Stomach (tissue), 9 donors: ENCODE measurements around the gene HOMER1. TPM values are rescaled to one million over a fixed set of nuclear protein-coding genes. Genes with fewer than 3 reads are reported as not detected.
A peak's percentile ranks its signal among the peaks of the same experiment; 100 is the strongest.

Experiments used
- DNase-seq, 2 donors: peaks; one replicate each; pipeline versions ENCODE4 v3.0.0 to v3.0.0-alpha.2; 2013 to 2019
- H3K27ac ChIP-seq, 5 donors: fragments of 200-600 bp in 4 of 5; sonication (generic) in 4 of 5; one replicate each; pipeline ENCODE4 v1.5.1; 2013 to 2019; ENCODE audit warnings: mild to moderate bottlenecking in 1 of 5, moderate library complexity in 1 of 5
- H3K27me3 ChIP-seq, 3 donors: fragments of 200-600 bp; sonication (generic); one replicate each; pipeline ENCODE4 v1.5.1; 2017 to 2019; ENCODE audit warnings: mixed run types in 1 of 3
- H3K36me3 ChIP-seq, 4 donors: fragments of 200-600 bp; sonication (generic); 1 replicate in 3 of 4; 2 replicates in 1 of 4; pipeline ENCODE4 v1.5.1; 2016 to 2019
- H3K4me1 ChIP-seq, 4 donors: fragments of 200-600 bp; sonication (generic); one replicate each; pipeline ENCODE4 v1.5.1; 2016 to 2019
- H3K4me3 ChIP-seq, 4 donors: fragments of 200-600 bp; sonication (generic) in 3 of 4; one replicate each; pipeline ENCODE4 v1.5.1; 2016 to 2019; ENCODE audit warnings: mild to moderate bottlenecking in 1 of 4
- H3K9me3 ChIP-seq, 4 donors: fragments of 200-600 bp; sonication (generic); one replicate each; pipeline ENCODE4 v1.5.1; 2016 to 2019
- EP300 ChIP-seq: sonication (generic); formaldehyde crosslinking; IDR thresholded peaks from one replicate; pipeline ENCODE4 v1.6.1; 2017; ENCODE audit warnings: antibody characterized with exemption
- POLR2A ChIP-seq, 4 donors: fragments of 450-650 bp; IDR thresholded peaks; one replicate each; pipeline ENCODE4 v1.6.1; 2016; ENCODE audit warnings: antibody characterized with exemption in 4 of 4, control low read depth in 2 of 4, mild to moderate bottlenecking in 1 of 4, moderate library complexity in 1 of 4
- POLR2AphosphoS5 ChIP-seq, 3 donors: sonication (generic); formaldehyde crosslinking; IDR thresholded peaks; one replicate each; pipeline ENCODE4 v1.6.1; 2016; ENCODE audit warnings: antibody characterized with exemption in 3 of 3
- WGBS, 5 donors: extraction: QIAGEN DNeasy Blood & Tissue Kit in 3 of 5; methylation state at CpG; one replicate each; pipeline versions ENCODE4 v1.1.5 to v1.1.7; 2013 to 2018; 5-methylcytosine and 5-hydroxymethylcytosine counted together
- intact Hi-C: fragments of 100-400 bp; cut with DNase I; formaldehyde crosslinking; loops from one replicate; pipeline ENCODE4 v1.15.1; 2023; ENCODE audit warnings: low total_unique reads
- polyA plus RNA-seq, 3 donors: library from polyadenylated mRNA; stranded (reverse); fragments of 200-250 nt; gene quantifications; one replicate each; pipeline ENCODE4 v1.2.3, GENCODE V29; 2013
- total RNA-seq, 5 donors: library from RNA; depleted of rRNA; stranded (reverse); fragments of >200 nt; gene quantifications; one replicate each; pipeline versions ENCODE4 v1.1.0 to v1.2.3, GENCODE V29; 2014 to 2016
- TF ChIP-seq, protein P1 (sequence below), 7 experiments: fragments of 450-650 bp in 4 of 7; fragments of 200-600 bp in 3 of 7; sonication (generic) in 3 of 7; IDR thresholded peaks; one replicate each; pipeline ENCODE4 v1.5.1; 2016 to 2019; ENCODE audit warnings: antibody characterized with exemption in 7 of 7, control low read depth in 2 of 7, mild to moderate bottlenecking in 1 of 7
- donor health status: healthy with polysubstance abuse.
- donor health status: Bipolar disorder and iron deficiency.
- donor health status: healthy.

Gene HOMER1
- total and polyA plus RNA-seq, 8 donors: 0.85 to 21.6 (median 3.7) TPM

DNA sequence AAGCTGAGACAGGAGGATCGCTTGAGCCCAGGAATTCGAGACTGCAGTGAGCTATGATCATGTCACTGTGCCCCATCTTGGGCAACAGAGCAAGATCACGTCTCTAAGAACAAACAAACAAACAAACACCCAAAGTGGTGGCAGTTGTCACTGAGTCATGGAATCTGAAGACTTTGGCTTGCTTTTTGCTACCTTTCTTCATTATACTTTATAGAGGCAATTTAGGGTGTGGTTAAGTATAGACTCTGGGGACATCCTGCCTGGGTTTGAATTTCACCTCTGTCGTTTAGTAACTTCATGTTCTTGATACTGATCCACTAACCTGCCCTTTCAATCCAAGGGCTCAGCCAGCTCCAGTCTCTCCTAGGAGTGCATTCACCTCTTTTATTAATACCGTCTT is 13.0 kb upstream of the HOMER1 start:
- intact Hi-C loops: no loop called here
- DNase-seq: no peak
- 77 to 83% (median 80%) methylated on average over 5 of the region's 5 CpGs for WGBS, 5 donors
- Histone ChIP-seq H3K9me3 (peaks cover 5 to 11% (median 7%) of the 10 kb centered on the region in 4 donors), H3K27ac (no peak overlapping the region), H3K36me3 (no peaks in the 10 kb centered on the region), H3K4me3 (no peak overlapping the region), H3K27me3 (no peaks in the 10 kb centered on the region), H3K4me1 (no peaks in the 10 kb centered on the region)
- TF ChIP-seq, protein P1, sequence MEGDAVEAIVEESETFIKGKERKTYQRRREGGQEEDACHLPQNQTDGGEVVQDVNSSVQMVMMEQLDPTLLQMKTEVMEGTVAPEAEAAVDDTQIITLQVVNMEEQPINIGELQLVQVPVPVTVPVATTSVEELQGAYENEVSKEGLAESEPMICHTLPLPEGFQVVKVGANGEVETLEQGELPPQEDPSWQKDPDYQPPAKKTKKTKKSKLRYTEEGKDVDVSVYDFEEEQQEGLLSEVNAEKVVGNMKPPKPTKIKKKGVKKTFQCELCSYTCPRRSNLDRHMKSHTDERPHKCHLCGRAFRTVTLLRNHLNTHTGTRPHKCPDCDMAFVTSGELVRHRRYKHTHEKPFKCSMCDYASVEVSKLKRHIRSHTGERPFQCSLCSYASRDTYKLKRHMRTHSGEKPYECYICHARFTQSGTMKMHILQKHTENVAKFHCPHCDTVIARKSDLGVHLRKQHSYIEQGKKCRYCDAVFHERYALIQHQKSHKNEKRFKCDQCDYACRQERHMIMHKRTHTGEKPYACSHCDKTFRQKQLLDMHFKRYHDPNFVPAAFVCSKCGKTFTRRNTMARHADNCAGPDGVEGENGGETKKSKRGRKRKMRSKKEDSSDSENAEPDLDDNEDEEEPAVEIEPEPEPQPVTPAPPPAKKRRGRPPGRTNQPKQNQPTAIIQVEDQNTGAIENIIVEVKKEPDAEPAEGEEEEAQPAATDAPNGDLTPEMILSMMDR (IDR thresholded peaks at IDR 0.05): no peak
- no peak for TF ChIP-seq POLR2A (IDR thresholded peaks at IDR 0.05)
- TF ChIP-seq POLR2AphosphoS5 (IDR thresholded peaks at IDR 0.05): no peak
- TF ChIP-seq EP300: no peak

DNA sequence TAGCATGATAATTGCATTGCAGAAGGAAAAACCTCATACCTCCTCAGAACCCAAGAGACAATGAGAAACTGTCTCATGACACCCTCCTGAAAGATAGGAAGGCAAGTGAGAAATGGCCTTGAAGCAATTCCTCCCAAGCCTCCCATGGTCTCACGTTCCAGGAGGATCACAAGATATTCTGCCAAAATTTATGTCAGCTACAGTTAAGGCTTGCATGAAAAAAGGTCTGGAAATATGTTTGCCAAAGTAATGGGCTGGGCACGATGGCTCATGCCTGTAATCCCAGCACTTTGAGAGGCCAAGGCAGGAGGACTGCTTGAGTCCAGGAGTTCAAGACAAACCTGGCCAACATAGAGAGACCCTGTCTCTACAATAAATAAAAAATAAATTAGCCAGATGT is 12.6 kb upstream of the HOMER1 start:
- intact Hi-C loops: no loop called here
- TF ChIP-seq POLR2A (IDR thresholded peaks at IDR 0.05) (no peak), EP300 (no peak), POLR2AphosphoS5 (IDR thresholded peaks at IDR 0.05) (no peak)
- TF ChIP-seq, protein P1 (IDR thresholded peaks at IDR 0.05): no peak
- no peak for DNase-seq
- Histone ChIP-seq H3K27ac (no peak overlapping the region), H3K27me3 (no peaks in the 10 kb centered on the region), H3K4me3 (no peak overlapping the region), H3K4me1 (no peaks in the 10 kb centered on the region), H3K36me3 (no peaks in the 10 kb centered on the region), H3K9me3 (peaks cover 5 to 11% (median 7%) of the 10 kb centered on the region in 4 donors)
- WGBS, 5 donors: 80 to 92% (median 87%) methylated on average over 2 of the region's 2 CpGs

DNA sequence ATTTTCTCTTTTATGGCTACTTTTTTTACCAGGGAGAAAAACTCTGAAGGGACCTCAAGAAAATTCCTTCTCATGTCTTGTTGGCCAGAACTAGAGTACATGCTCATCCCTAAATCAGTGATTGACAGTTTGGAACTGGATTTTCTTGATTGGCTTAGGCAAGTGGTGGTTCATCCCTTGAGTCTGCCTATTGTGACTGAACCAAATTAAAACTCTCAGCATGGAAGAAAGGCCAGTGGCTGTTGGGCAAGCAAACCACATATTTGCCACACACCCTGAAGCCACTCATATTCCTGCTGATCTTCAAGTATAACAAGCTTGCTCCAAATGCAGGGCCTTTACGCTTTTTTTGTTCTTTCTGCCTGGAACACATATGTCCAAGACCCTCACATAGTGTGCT is 7.2 kb upstream of the HOMER1 start:
- WGBS, 5 donors: 94 to 100% (median 96%) methylated on average over 1 of the region's 1 CpG
- TF ChIP-seq POLR2AphosphoS5 (IDR thresholded peaks at IDR 0.05) (no peak), POLR2A (IDR thresholded peaks at IDR 0.05) (no peak), EP300 (no peak)
- H3K36me3 ChIP-seq: no peaks in the 10 kb centered on the region
- intact Hi-C loops: no loop called here
- no peak for DNase-seq
- H3K9me3 ChIP-seq: peaks cover 5 to 11% (median 7%) of the 10 kb centered on the region in 4 donors
- H3K4me3 ChIP-seq: no peak overlapping the region
- no peaks in the 10 kb centered on the region for H3K27me3 ChIP-seq
- H3K4me1 ChIP-seq: no peaks in the 10 kb centered on the region
- no peak overlapping the region for H3K27ac ChIP-seq

DNA sequence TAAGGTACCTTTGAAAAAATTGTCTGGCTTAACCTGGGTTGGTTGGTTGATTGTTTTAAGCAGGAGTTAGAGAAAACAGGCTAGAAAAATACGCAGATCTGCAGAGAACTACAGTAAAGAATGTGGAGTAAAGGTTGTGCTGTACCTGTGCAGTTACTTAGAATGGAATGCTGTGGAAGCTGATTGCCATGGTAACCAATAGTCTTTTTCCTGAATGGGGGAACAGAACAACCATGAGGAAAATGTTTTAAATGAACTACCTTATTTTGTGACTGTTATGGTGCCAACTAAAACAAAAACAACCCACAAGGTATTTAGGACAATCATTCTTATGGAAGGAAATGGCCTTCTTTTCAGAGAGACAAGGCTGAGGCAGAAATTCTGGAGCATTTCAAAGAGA is 4.8 kb upstream of the HOMER1 start:
- TF ChIP-seq POLR2A (IDR thresholded peaks at IDR 0.05): no peak
- TF ChIP-seq POLR2AphosphoS5 (IDR thresholded peaks at IDR 0.05): no peak
- no peak for TF ChIP-seq EP300
- TF ChIP-seq, protein P1 (IDR thresholded peaks at IDR 0.05): no peak
- H3K27me3 ChIP-seq: peaks cover 0 to 2% (median 0%) of the 10 kb centered on the region in 3 donors
- no peak overlapping the region for H3K27ac ChIP-seq
- peaks cover 0 to 6% (median 4%) of the 10 kb centered on the region in 4 donors for H3K4me1 ChIP-seq
- no peaks in the 10 kb centered on the region for H3K36me3 ChIP-seq
- no peak overlapping the region for H3K4me3 ChIP-seq
- intact Hi-C loops: no loop called here
- WGBS, 5 donors: 60 to 73% (median 64%) methylated on average over 1 of the region's 1 CpG
- DNase-seq: peak in 1 of 2 donors; percentile 51
- no peaks in the 10 kb centered on the region for H3K9me3 ChIP-seq

DNA sequence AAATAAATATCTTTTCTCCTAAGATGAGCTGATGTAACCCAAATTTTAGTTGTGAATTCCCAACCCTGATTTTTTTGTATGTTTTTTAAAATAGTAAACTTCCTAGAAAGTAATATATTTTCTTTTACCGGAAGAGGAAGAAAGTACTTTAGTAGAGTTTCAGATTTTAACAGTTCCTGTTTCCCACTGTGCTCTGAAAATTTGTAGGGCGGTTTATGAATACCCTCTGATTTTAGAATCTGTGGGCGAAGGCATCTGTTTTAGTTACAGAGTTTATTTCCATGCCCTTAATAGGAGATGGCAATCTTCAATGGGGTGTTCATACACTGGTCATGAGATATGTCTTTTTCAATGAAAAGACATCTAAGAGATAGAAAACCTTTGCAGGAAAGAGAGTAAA is 3.7 kb upstream of the HOMER1 start:
- H3K9me3 ChIP-seq: no peaks in the 10 kb centered on the region
- intact Hi-C loops: no loop called here
- no peak overlapping the region for H3K4me3 ChIP-seq
- TF ChIP-seq POLR2AphosphoS5 (IDR thresholded peaks at IDR 0.05) (no peak), POLR2A (IDR thresholded peaks at IDR 0.05) (no peak), EP300 (no peak)
- TF ChIP-seq, protein P1 (IDR thresholded peaks at IDR 0.05): no peak
- H3K27ac ChIP-seq: no peak overlapping the region
- no peak for DNase-seq
- no peaks in the 10 kb centered on the region for H3K36me3 ChIP-seq
- peaks cover 0 to 16% (median 14%) of the 10 kb centered on the region in 4 donors for H3K4me1 ChIP-seq
- WGBS, 5 donors: 77 to 84% (median 82%) methylated on average over 3 of the region's 3 CpGs
- peaks cover 0 to 13% (median 6%) of the 10 kb centered on the region in 3 donors for H3K27me3 ChIP-seq
